Loucy (cell line): ENCODE data around the gene GRB10.
"Not testable (repeated sequence)": the region's sequence is repeated elsewhere in the genome, so short reads cannot be mapped to it uniquely, and the experiment has no call there.

ENCODE experiments used
- H2AFZ ChIP-seq: fragments of 200-600 bp; sonication (generic); 2 replicates; pipeline ENCODE4 v1.6.0; 2016; ENCODE audit warnings: antibody characterized with exemption, mild to moderate bottlenecking, low read length, moderate library complexity
- H3F3A ChIP-seq: fragments of 200-600 bp; 2 replicates; pipeline ENCODE4 v1.6.0; 2016; ENCODE audit warnings: antibody characterized with exemption, low read depth, mild to moderate bottlenecking
- H3K27me3 ChIP-seq: fragments of 200-600 bp; sonication (generic); 2 replicates; pipeline ENCODE4 v1.6.1; 2014; ENCODE audit warnings: low read length, mild to moderate bottlenecking; ENCODE audit not compliant: insufficient read depth, poor library complexity, severe bottlenecking
- H3K36me3 ChIP-seq: fragments of 200-600 bp; sonication (generic); 2 replicates; pipeline ENCODE4 v1.6.1; 2016; ENCODE audit warnings: low read length; ENCODE audit not compliant: insufficient read depth
- H3K4me1 ChIP-seq: fragments of 200-600 bp; sonication (generic); 2 replicates; pipeline ENCODE4 v1.5.1; 2014; ENCODE audit warnings: low read length, mild to moderate bottlenecking; ENCODE audit not compliant: insufficient read depth, poor library complexity, severe bottlenecking
- H3K4me2 ChIP-seq: fragments of 200-600 bp; sonication (generic); 2 replicates; pipeline ENCODE4 v1.6.0; 2014; ENCODE audit warnings: antibody characterized with exemption, low read length, low read depth, mild to moderate bottlenecking; ENCODE audit not compliant: poor library complexity, severe bottlenecking
- H3K4me3 ChIP-seq: fragments of 200-600 bp; sonication (generic); 2 replicates; pipeline ENCODE4 v1.5.1; 2014; ENCODE audit warnings: low read length, mild to moderate bottlenecking, mixed read lengths; ENCODE audit not compliant: poor library complexity, severe bottlenecking
- H3K79me2 ChIP-seq: fragments of 200-600 bp; sonication (generic); 2 replicates; pipeline ENCODE4 v1.6.1; 2014; ENCODE audit warnings: low read length; ENCODE audit not compliant: insufficient read depth
- H3K9ac ChIP-seq: fragments of 200-600 bp; sonication (generic); 2 replicates; pipeline ENCODE4 v1.6.0; 2014; ENCODE audit warnings: mild to moderate bottlenecking, low read depth, low read length, moderate library complexity; ENCODE audit not compliant: poor library complexity, severe bottlenecking
- H3K9me2 ChIP-seq: fragments of 200-600 bp; sonication (generic); replicated peaks from 2 replicates; pipeline ENCODE4 v1.6.1; 2016; ENCODE audit warnings: low read depth, low read length, mixed read lengths
- H3K9me3 ChIP-seq: fragments of 200-600 bp; sonication (generic); 2 replicates; pipeline ENCODE4 v1.6.1; 2014; ENCODE audit warnings: mild to moderate bottlenecking, antibody characterized with exemption, low read length, low read depth; ENCODE audit not compliant: insufficient read depth
- H4K20me1 ChIP-seq: fragments of 200-600 bp; sonication (generic); 2 replicates; pipeline ENCODE4 v1.6.0; 2014; ENCODE audit warnings: antibody characterized with exemption, low read length, mild to moderate bottlenecking; ENCODE audit not compliant: insufficient read depth, poor library complexity, severe bottlenecking
- CTCF ChIP-seq: fragments of 200-600 bp; sonication (generic); conservative IDR thresholded peaks from 2 replicates; pipeline ENCODE4 v1.5.1; 2014; ENCODE audit warnings: mild to moderate bottlenecking, antibody characterized with exemption, low read length
- EZH2phosphoT487 ChIP-seq: fragments of 200-600 bp; IDR thresholded peaks from 2 replicates; pipeline ENCODE4 v1.6.1; 2018; ENCODE audit warnings: antibody characterized with exemption, mild to moderate bottlenecking, moderate library complexity, borderline replicate concordance

The GRB10 gene

DNA sequence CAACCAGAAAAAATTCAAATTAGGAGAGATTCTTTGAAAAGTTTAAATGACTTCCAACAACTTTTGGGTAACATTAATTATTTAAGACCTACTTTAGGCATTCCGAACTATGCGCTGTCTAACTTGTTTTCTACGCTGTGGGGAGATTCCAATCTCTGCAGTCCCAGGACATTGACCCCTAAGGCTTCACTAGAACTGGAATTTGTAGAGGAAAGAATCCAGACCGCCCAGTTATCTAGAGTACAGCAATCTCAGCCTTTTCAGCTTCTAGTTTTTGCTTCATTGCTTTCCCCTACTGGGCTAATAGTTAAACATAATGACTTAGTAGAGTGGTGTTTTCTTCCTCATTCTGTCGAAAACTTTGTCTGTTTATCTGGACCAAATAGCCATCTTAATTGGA, 202.6 kb downstream of the GRB10 start:
- H4K20me1 ChIP-seq, result no peaks in the 10 kb centered on the region
- H3K4me2 ChIP-seq, result no peak overlapping the region
- no peak overlapping the region for H2AFZ ChIP-seq
- no peaks in the 10 kb centered on the region for H3K9me2 ChIP-seq
- no peaks in the 10 kb centered on the region for H3F3A ChIP-seq
- no peaks in the 10 kb centered on the region for H3K27me3 ChIP-seq
- TF ChIP-seq EZH2phosphoT487 (no peak), CTCF (no peak)
- no peak overlapping the region for H3K9ac ChIP-seq
- H3K4me1 ChIP-seq, result no peaks in the 10 kb centered on the region
- H3K9me3 ChIP-seq, result no peaks in the 10 kb centered on the region; the same call in 1 of the 2 replicates
- no peaks in the 10 kb centered on the region for H3K79me2 ChIP-seq
- no peak overlapping the region for H3K4me3 ChIP-seq
- H3K36me3 ChIP-seq, result no peaks in the 10 kb centered on the region

DNA sequence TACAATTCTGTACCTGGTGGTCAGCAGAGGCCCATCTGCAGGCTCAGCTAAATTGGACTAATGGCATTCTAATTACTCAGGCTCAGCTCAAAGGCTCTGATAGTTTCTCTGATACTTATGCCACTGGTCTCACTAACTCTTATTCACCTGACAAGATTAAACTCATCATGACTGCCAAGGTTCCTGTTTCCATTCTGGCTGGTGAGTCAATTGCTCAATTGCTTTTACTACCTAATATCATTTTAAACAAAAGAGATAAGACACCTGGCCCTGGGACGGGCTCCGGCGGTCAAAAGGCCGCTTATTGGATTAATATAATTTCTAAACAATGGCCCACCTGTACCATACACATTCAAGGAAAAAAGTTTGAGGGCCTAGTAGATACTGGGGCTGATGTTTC, 204.6 kb downstream of the GRB10 start:
- H3F3A ChIP-seq, H3K27me3 ChIP-seq, H3K36me3 ChIP-seq, H3K9me3 ChIP-seq, H3K79me2 ChIP-seq, H2AFZ ChIP-seq, H3K9me2 ChIP-seq, H4K20me1 ChIP-seq, H3K4me1 ChIP-seq, H3K4me2 ChIP-seq, H3K9ac ChIP-seq, H3K4me3 ChIP-seq: not testable (repeated sequence)

DNA sequence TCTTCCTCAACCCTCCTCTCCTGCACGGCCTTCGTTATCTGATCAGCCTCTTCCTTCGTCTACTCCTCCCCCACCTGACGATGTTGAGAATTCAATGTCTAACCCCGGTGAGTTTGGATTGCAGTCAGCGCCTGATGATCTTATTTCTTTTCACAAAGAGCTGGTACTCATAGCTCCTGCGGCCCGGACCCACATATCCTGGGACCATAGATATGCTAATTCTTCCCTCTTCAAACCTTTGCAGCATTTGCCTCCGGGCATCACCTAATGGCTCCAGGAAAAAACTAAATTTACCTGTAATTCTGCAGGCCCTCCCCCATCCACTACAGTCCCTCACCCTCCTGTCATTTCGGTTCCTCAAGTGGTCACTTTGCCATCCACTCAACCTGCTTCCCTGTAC, 205.1 kb downstream of the GRB10 start:
- Histone ChIP-seq H3K79me2 (no peaks in the 10 kb centered on the region), H3K9ac (no peak overlapping the region), H3F3A (no peaks in the 10 kb centered on the region), H3K4me3 (no peak overlapping the region), H2AFZ (no peak overlapping the region), H3K9me2 (no peaks in the 10 kb centered on the region), H3K4me2 (no peak overlapping the region), H3K36me3 (no peaks in the 10 kb centered on the region), H3K9me3 (no peaks in the 10 kb centered on the region), H3K4me1 (no peaks in the 10 kb centered on the region), H4K20me1 (no peaks in the 10 kb centered on the region), H3K27me3 (no peaks in the 10 kb centered on the region)
- TF ChIP-seq EZH2phosphoT487, result no peak
- no peak for TF ChIP-seq CTCF

GRCh38 chr7:50576388-50576787, 206.3 kb downstream of the GRB10 start:
- H3K9me2 ChIP-seq, H3K36me3 ChIP-seq, H3K27me3 ChIP-seq, H2AFZ ChIP-seq, H3K4me1 ChIP-seq, H3K79me2 ChIP-seq, H3K4me3 ChIP-seq, H3K9me3 ChIP-seq, H3K4me2 ChIP-seq, H3F3A ChIP-seq, H3K9ac ChIP-seq, H4K20me1 ChIP-seq: not testable (repeated sequence)
